ENCODE results near the gene ETAA1. TPM values are rescaled to one million over a fixed set of nuclear protein-coding genes. Genes with fewer than 3 reads are reported as not detected.

ETAA1 gene
- 11.1 and 12.0 TPM in 2 replicates for total RNA-seq

GRCh38 chr2:67397143-67397986 lies at the start of gene ETAA1:
TSS of gene ETAA1 (plus strand) at chr2:67397333. CDS start at chr2:67397449, 116 bp downstream.
- Mint-ChIP-seq H3K9me3 (no peaks in the 10 kb centered on the region), H3K36me3 (ENCODE audit: low read depth) (peaks cover 16% of the 10 kb centered on the region), H3K27ac (peak within 1 kb of the TSS; percentile 98), H3K27me3 (ENCODE audit: low read depth) (no peaks in the 10 kb centered on the region), H3K4me1 (ENCODE audit: low read depth) (peaks cover 11% of the 10 kb centered on the region), H3K4me3 (ENCODE audit: low read depth) (peak within 1 kb of the TSS; percentile 94)
- peak; percentile 90 for DNase-seq (ENCODE audit: low spot score)
- intact Hi-C loops (cut with micrococcal nuclease) = loop anchor here (5.0 kb wide), 2 partner anchors 665 to 1375 kb away; partner anchors contain the start of gene C1D

- H3K36me3 Mint-ChIP-seq (ENCODE audit: low read depth) = no peaks in the 10 kb centered on the region
- no peak overlapping the region for H3K4me3 Mint-ChIP-seq (ENCODE audit: low read depth)
- H3K27me3 Mint-ChIP-seq (ENCODE audit: low read depth) = no peaks in the 10 kb centered on the region
- no peaks in the 10 kb centered on the region for H3K4me1 Mint-ChIP-seq (ENCODE audit: low read depth)
- H3K9me3 Mint-ChIP-seq = no peaks in the 10 kb centered on the region
- intact Hi-C loops (cut with micrococcal nuclease) = no loop called here
- no peak for DNase-seq (ENCODE audit: low spot score)
- H3K27ac Mint-ChIP-seq = no peak overlapping the region
These were observed 30.2 kb upstream of the ETAA1 start for GRCh38 chr2:67366832-67367412.

- Mint-ChIP-seq H3K4me3 (ENCODE audit: low read depth) (no peak overlapping the region), H3K9me3 (no peaks in the 10 kb centered on the region), H3K27ac (no peak overlapping the region), H3K36me3 (ENCODE audit: low read depth) (no peaks in the 10 kb centered on the region), H3K4me1 (ENCODE audit: low read depth) (no peaks in the 10 kb centered on the region), H3K27me3 (ENCODE audit: low read depth) (no peaks in the 10 kb centered on the region)
- intact Hi-C loops (cut with micrococcal nuclease) = no loop called here
- no peak for DNase-seq (ENCODE audit: low spot score)
These were observed 22.7 kb upstream of the ETAA1 start for GRCh38 chr2:67374481-67374880.

GRCh38 chr2:67374949-67375348 lies 22.2 kb upstream of the ETAA1 start:
- DNase-seq (ENCODE audit: low spot score) = no peak
- Mint-ChIP-seq H3K4me3 (ENCODE audit: low read depth) (no peak overlapping the region), H3K27ac (no peak overlapping the region), H3K27me3 (ENCODE audit: low read depth) (no peaks in the 10 kb centered on the region), H3K4me1 (ENCODE audit: low read depth) (no peaks in the 10 kb centered on the region), H3K9me3 (no peaks in the 10 kb centered on the region), H3K36me3 (ENCODE audit: low read depth) (no peaks in the 10 kb centered on the region)
- intact Hi-C loops (cut with micrococcal nuclease) = no loop called here

- H3K27ac Mint-ChIP-seq = no peak overlapping the region
- DNase-seq (ENCODE audit: low spot score) = no peak
- H3K4me1 Mint-ChIP-seq (ENCODE audit: low read depth) = no peaks in the 10 kb centered on the region
- no peaks in the 10 kb centered on the region for H3K36me3 Mint-ChIP-seq (ENCODE audit: low read depth)
- intact Hi-C loops (cut with micrococcal nuclease) = no loop called here
- no peaks in the 10 kb centered on the region for H3K9me3 Mint-ChIP-seq
- H3K4me3 Mint-ChIP-seq (ENCODE audit: low read depth) = no peak overlapping the region
- H3K27me3 Mint-ChIP-seq (ENCODE audit: low read depth) = no peaks in the 10 kb centered on the region
These were observed 18.6 kb upstream of the ETAA1 start for GRCh38 chr2:67378555-67378954.

GRCh38 chr2:67379048-67379447 lies 18.1 kb upstream of the ETAA1 start:
- Mint-ChIP-seq H3K9me3 (no peaks in the 10 kb centered on the region), H3K4me1 (ENCODE audit: low read depth) (no peaks in the 10 kb centered on the region), H3K4me3 (ENCODE audit: low read depth) (no peak overlapping the region), H3K27me3 (ENCODE audit: low read depth) (no peaks in the 10 kb centered on the region), H3K27ac (no peak overlapping the region), H3K36me3 (ENCODE audit: low read depth) (no peaks in the 10 kb centered on the region)
- no peak for DNase-seq (ENCODE audit: low spot score)
- intact Hi-C loops (cut with micrococcal nuclease) = no loop called here

GRCh38 chr2:67384123-67384822 lies 12.9 kb upstream of the ETAA1 start:
- H3K27me3 Mint-ChIP-seq (ENCODE audit: low read depth) = no peaks in the 10 kb centered on the region
- no peaks in the 10 kb centered on the region for H3K4me1 Mint-ChIP-seq (ENCODE audit: low read depth)
- intact Hi-C loops (cut with micrococcal nuclease) = no loop called here
- no peak overlapping the region for H3K4me3 Mint-ChIP-seq (ENCODE audit: low read depth)
- no peaks in the 10 kb centered on the region for H3K36me3 Mint-ChIP-seq (ENCODE audit: low read depth)
- H3K9me3 Mint-ChIP-seq = no peaks in the 10 kb centered on the region
- no peak overlapping the region for H3K27ac Mint-ChIP-seq
- no peak for DNase-seq (ENCODE audit: low spot score)

GRCh38 chr2:67388680-67389079 lies 8.5 kb upstream of the ETAA1 start:
- intact Hi-C loops (cut with micrococcal nuclease) = no loop called here
- no peak for DNase-seq (ENCODE audit: low spot score)
- Mint-ChIP-seq H3K27ac (no peak overlapping the region), H3K4me3 (ENCODE audit: low read depth) (no peak overlapping the region), H3K36me3 (ENCODE audit: low read depth) (no peaks in the 10 kb centered on the region), H3K27me3 (ENCODE audit: low read depth) (no peaks in the 10 kb centered on the region), H3K4me1 (ENCODE audit: low read depth) (no peaks in the 10 kb centered on the region), H3K9me3 (no peaks in the 10 kb centered on the region)

- no peak for DNase-seq (ENCODE audit: low spot score)
- intact Hi-C loops (cut with micrococcal nuclease) = no loop called here
- Mint-ChIP-seq H3K36me3 (ENCODE audit: low read depth) (no peaks in the 10 kb centered on the region), H3K4me3 (ENCODE audit: low read depth) (no peak overlapping the region), H3K27ac (no peak overlapping the region), H3K4me1 (ENCODE audit: low read depth) (no peaks in the 10 kb centered on the region), H3K9me3 (no peaks in the 10 kb centered on the region), H3K27me3 (ENCODE audit: low read depth) (no peaks in the 10 kb centered on the region)
These were observed 7.8 kb upstream of the ETAA1 start for GRCh38 chr2:67389286-67389685.

GRCh38 chr2:67389788-67390187 lies 7.3 kb upstream of the ETAA1 start:
- H3K9me3 Mint-ChIP-seq = no peaks in the 10 kb centered on the region
- H3K36me3 Mint-ChIP-seq (ENCODE audit: low read depth) = no peaks in the 10 kb centered on the region
- no peaks in the 10 kb centered on the region for H3K27me3 Mint-ChIP-seq (ENCODE audit: low read depth)
- no peak overlapping the region for H3K27ac Mint-ChIP-seq
- H3K4me3 Mint-ChIP-seq (ENCODE audit: low read depth) = no peak overlapping the region
- no peak for DNase-seq (ENCODE audit: low spot score)
- H3K4me1 Mint-ChIP-seq (ENCODE audit: low read depth) = no peaks in the 10 kb centered on the region
- intact Hi-C loops (cut with micrococcal nuclease) = no loop called here

- intact Hi-C loops (cut with micrococcal nuclease) = no loop called here
These were observed 3.9 kb upstream of the ETAA1 start for GRCh38 chr2:67393237-67393636.

GRCh38 chr2:67394734-67395133 lies 2.4 kb upstream of the ETAA1 start:
- H3K27ac Mint-ChIP-seq = no peak overlapping the region
- intact Hi-C loops (cut with micrococcal nuclease) = loop anchor here (5.0 kb wide), 2 partner anchors 668 to 1378 kb away; partner anchors contain the start of gene C1D
- peaks cover 5% of the 10 kb centered on the region for H3K36me3 Mint-ChIP-seq (ENCODE audit: low read depth)
- H3K27me3 Mint-ChIP-seq (ENCODE audit: low read depth) = no peaks in the 10 kb centered on the region
- H3K9me3 Mint-ChIP-seq = no peaks in the 10 kb centered on the region
- DNase-seq (ENCODE audit: low spot score) = no peak
- H3K4me1 Mint-ChIP-seq (ENCODE audit: low read depth) = peaks cover 3% of the 10 kb centered on the region
- no peak overlapping the region for H3K4me3 Mint-ChIP-seq (ENCODE audit: low read depth)

More at GRCh38 chr2:67393237-67393636, 3.9 kb upstream of the ETAA1 start:
- no peak overlapping the region for H3K4me3 Mint-ChIP-seq (ENCODE audit: low read depth)
- DNase-seq (ENCODE audit: low spot score) = no peak
- no peak overlapping the region for H3K27ac Mint-ChIP-seq
- no peaks in the 10 kb centered on the region for H3K27me3 Mint-ChIP-seq (ENCODE audit: low read depth)
- H3K4me1 Mint-ChIP-seq (ENCODE audit: low read depth) = peaks cover 3% of the 10 kb centered on the region
- peaks cover 5% of the 10 kb centered on the region for H3K36me3 Mint-ChIP-seq (ENCODE audit: low read depth)
- no peaks in the 10 kb centered on the region for H3K9me3 Mint-ChIP-seq

- DNase-seq (ENCODE audit: low spot score) = no peak
- Mint-ChIP-seq H3K4me3 (ENCODE audit: low read depth) (no peak overlapping the region), H3K27ac (no peak overlapping the region), H3K9me3 (no peaks in the 10 kb centered on the region), H3K27me3 (ENCODE audit: low read depth) (no peaks in the 10 kb centered on the region), H3K4me1 (ENCODE audit: low read depth) (peaks cover 12% of the 10 kb centered on the region), H3K36me3 (ENCODE audit: low read depth) (peaks cover 32% of the 10 kb centered on the region)
- intact Hi-C loops (cut with micrococcal nuclease) = loop anchor here (5.0 kb wide), 2 partner anchors 663 to 1373 kb away; partner anchors contain the start of gene C1D
These were observed 2.0 kb downstream of the ETAA1 start for GRCh38 chr2:67399144-67399543.
